GM12892 (cell line): ENCODE measurements around the gene WFDC6.

Source experiments
- POLR2A ChIP-seq: IDR thresholded peaks from 2 replicates; pipeline ENCODE4 v1.6.1; 2011; ENCODE audit warnings: low read depth, low read length, control low read depth
- POLR2AphosphoS5 ChIP-seq: IDR thresholded peaks from 2 replicates; pipeline ENCODE4 v1.6.1; 2011; ENCODE audit warnings: low read depth, low read length, control low read depth
- TAF1 ChIP-seq: IDR thresholded peaks from 2 replicates; pipeline ENCODE4 v1.6.1; 2011; ENCODE audit warnings: low read depth, mild to moderate bottlenecking, control low read depth, low read length, borderline replicate concordance

- no peak for TF ChIP-seq POLR2AphosphoS5
- no peak for TF ChIP-seq POLR2A
- no peak for TF ChIP-seq TAF1
Measured at GRCh38 chr20:45508068-45508886, 31.0 kb downstream of the WFDC6 start.
